Activated T-cell treated with anti-CD3 and anti-CD28 coated beads, Interleukin-2, amount 50 U/mL, for 48 hours (primary cell): ENCODE results near the gene STK33.

Experiments used
- DNase-seq, 2 experiments: peaks; one replicate each; pipeline ENCODE4 v3.0.0-alpha.2; 2020

Gene STK33

DNA sequence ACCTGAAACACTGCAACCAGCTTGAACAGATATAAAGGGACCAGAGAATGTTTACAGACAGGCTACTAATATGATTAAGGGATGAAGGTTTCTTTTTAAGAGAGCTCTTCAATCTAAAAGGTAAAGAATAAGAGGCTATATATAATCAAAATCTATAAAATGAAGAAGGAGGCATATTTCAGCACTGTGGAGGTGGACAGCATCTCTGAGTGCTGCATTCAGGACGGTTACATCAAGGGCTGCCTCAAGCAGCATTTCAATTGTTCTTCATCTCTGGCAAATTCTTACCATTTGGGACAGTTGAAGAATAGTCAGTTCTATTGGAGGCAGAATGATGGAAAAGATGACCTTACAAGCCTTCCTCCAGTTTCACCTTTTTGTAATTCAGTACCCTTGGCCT, 190.7 kb downstream of the STK33 start:
- no peak for DNase-seq

GRCh38 chr11:8392886-8393285, 201.1 kb downstream of the STK33 start:
- no peak for DNase-seq

- DNase-seq, result no peak
These were observed 201.9 kb downstream of the STK33 start for GRCh38 chr11:8392166-8392565.

GRCh38 chr11:8390851-8391612, 203.0 kb downstream of the STK33 start:
- DNase-seq, result no peak

DNA sequence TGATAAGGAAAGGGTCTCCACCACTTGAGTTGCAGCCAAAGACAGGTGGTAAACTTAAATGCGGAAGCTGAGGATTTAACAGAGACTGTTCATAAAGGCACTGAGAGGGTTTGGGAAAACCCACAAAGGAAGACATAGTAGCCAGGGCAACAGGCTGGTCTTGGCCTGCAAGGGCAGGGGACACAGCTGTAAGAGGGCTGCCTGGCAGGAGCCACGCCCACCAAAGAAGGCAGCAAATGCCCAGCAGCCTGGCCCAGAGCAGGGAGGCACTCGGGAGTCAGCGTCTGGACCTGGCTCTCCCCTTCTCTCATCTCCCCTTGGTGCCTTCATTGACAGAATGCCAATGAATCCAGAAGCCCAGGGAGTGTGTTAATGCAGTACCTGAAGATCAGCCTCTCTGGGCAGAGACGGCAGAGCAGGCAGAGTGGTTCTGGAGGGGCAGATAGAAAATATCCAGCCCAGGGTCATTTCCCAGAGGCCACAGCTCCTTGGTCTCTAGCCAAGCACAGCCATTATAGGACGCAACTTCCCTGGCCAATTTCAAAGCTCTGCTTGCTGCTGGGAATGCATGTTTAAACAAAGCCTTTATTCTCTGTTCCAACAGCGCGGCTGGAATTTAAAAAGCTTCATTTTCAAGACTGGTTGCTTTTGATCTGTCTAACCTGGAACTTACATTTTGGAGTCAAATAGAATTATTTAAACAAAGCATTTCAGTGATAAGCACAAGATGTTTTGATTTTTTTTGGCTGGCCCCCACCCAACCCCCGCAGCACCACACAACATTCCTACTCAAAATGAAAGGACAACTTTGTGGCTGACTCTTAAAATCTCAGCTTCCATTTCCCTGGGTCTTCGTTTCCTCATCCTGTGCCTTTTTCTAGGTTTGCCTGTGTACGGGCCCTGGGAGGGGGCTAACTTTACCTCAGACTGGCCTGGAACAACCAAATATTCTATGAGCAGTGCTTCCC, 204.7 kb downstream of the STK33 start:
- no peak for DNase-seq

- DNase-seq, result no peak
These were observed 206.3 kb downstream of the STK33 start for GRCh38 chr11:8387693-8388092.

- no peak for DNase-seq
These were observed 206.9 kb downstream of the STK33 start for GRCh38 chr11:8387141-8387540.

- no peak for DNase-seq
These were observed 207.7 kb downstream of the STK33 start for GRCh38 chr11:8386134-8386864.

DNA sequence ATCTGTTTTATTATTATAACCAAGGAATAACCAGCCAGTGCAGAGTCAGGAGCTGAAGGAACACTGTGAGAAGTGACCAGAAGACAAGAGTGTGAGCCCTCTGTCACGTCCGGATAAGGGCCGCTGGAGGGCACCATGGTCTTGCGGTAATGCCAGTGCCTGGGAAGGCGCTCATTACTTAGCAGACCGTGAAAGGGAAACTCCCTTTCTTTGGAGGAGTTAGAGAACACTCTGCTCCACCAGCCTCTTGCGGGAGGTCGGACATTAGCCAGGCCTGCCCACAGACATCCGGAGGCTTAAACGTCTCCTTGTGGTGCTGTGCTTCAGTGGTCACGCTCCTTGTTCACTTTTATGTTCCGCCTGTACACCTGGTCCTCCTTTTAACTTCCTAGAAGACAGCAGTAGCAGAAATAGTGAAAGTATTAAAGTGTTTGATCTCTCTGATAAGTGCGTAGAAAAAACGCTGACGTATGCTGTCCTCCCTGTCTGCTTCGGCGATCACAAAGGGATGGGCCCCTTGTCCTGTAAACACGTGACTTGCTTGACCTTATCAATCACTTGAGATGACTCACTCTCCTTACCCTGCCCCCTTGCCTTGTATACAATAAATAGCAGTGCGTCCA, 209.7 kb downstream of the STK33 start:
- DNase-seq, result no peak

DNA sequence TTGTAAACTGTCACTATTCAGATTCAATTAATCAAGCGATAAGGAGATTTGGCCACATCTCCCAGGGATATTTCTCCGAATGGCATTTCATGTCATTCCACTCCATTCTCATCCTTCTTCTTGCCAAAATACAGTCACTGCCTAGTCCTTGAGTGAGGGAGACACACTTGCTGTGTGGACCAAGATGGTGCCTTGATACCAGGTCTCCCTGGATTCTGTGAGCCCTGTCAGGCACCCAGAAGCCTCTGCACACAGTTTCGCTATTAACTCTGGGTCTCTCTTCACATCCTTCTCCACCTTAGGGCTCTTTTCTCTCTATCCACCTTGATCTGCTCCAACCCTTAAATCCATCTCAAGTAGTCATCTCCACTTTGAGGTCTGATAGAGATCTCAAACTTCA, 210.4 kb downstream of the STK33 start:
- no peak for DNase-seq

- DNase-seq, result no peak
These were observed 210.8 kb downstream of the STK33 start for GRCh38 chr11:8383227-8383626.

- no peak for DNase-seq
These were observed 211.5 kb downstream of the STK33 start for GRCh38 chr11:8382436-8383053.

DNA sequence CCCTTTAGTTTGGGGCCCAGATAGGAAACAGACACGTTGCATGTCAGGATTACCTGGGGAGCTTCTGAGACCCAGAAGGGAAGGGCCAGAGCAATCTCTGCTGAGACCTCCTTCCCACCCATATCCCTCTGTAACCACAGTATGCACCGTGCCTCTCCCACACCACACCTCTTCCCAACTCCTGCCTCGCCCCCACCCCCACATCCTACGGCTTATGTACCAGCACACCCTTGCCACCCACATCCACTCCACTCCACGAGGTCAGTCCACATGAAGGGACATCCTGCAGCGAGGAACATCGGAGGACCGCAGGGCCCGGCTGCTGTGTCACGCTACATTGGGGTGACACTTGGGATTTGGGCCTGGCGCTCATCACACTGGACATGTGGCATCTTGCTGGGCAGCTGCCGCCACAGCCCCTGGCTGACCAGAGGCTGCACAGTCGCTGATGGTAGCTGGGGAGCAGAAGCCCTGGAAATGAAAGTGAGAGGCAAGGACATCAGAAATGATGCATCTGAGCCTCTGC, 212.1 kb downstream of the STK33 start:
- DNase-seq, result no peak

DNA sequence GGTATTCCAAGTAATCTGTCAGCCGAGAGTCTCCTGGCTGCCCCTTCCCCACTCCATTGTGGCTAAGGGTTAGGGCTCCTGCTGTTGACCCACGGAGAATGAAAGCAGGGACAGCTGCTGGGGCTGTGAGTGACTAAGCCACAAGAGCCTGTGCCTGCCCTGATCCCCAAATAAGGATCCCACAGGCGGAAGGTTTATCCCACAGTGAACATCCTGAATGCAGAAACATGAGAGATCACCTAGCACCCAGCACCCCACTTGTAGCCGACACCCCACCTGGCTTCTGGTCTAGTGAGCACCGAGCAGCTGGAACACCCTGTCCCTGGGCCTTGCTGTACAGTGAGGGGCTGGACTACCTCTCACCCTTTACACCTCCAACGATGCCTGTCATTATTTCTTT, 212.7 kb downstream of the STK33 start:
- no peak for DNase-seq

GRCh38 chr11:8375932-8376331, 218.1 kb downstream of the STK33 start:
- DNase-seq, result no peak

DNA sequence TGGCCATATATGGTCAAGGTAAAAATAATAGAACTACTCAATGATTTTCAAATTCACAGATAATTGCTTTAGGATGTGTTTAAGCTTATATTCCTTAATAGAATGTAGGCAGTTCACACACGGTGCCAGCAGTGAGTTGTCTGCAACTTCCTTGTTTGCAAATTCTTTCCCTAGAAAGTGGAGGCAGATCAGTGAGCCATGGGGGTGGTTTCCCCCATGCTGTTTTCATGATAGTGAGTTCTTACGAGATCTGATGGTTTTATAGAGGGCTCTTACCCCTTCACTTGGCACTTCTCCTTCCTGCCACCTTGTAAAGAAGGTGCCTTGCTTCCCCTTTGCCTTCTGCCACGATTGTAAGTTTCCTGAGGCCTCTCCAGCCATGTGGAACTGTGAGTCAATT, 218.6 kb downstream of the STK33 start:
- no peak for DNase-seq

- no peak for DNase-seq
These were observed 219.3 kb downstream of the STK33 start for GRCh38 chr11:8374716-8375115.

DNA sequence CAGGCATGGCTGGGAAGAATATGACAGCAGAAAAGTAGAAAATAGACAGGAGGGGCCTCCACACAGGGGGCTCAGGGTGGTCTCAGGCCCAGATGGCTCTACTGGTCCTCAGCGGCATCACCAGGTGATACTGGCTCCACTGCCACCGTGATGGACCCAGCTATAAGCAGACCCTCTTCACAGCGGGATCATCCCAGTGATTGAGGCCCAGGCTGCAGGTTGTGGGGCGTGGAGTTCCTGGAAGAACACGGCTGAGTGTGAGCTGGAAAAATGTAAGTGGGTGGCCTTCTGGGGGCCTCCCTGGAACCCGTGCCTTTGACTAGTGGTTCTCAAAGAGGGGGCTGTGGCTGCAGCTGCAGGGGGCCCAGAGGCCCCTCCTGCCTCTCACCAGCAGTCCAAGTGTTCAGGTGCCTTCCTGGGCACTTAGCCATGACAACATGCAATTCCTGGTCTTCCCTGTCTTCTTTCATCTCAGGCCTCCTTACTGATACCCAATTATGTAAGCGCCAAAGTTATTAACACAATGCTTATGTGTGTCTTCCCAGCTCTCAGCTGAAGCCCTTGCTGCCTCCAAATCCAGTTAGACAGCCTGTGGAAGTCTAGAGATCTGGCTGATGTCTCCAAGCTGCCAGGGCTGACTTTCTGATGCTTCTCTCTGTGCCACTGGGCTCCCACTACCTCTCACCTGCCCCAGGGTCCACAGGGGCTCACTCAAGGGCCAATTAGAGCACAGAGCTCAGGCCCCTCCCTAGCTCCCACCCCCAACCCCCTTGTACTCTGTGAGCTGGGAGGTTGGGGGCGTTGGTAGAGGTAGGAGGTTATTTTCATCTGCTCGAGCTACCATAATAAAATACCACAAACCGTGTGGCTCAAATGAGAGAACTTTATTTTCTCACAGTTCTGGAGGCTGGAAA, 220.3 kb downstream of the STK33 start:
- no peak for DNase-seq

- no peak for DNase-seq
These were observed 221.2 kb downstream of the STK33 start for GRCh38 chr11:8372641-8373381.

- no peak for DNase-seq
These were observed 222.5 kb downstream of the STK33 start for GRCh38 chr11:8371516-8371884.
